Stimulated activated CD4-positive, alpha-beta T cell treated with anti-CD3 and anti-CD28 coated beads, Interleukin-4, amount 100 ng/mL, for 1 hour (primary cell): ENCODE results near the gene EIF2AK2.

ENCODE experiments used
- DNase-seq: peaks from one replicate; pipeline ENCODE4 v3.0.0-alpha.2; 2020

EIF2AK2 gene

GRCh38 chr2:37098416-37099118 is 58.2 kb downstream of the EIF2AK2 start:
- no peak for DNase-seq

- no peak for DNase-seq
These were observed 60.2 kb downstream of the EIF2AK2 start for GRCh38 chr2:37096568-37096967.

DNA sequence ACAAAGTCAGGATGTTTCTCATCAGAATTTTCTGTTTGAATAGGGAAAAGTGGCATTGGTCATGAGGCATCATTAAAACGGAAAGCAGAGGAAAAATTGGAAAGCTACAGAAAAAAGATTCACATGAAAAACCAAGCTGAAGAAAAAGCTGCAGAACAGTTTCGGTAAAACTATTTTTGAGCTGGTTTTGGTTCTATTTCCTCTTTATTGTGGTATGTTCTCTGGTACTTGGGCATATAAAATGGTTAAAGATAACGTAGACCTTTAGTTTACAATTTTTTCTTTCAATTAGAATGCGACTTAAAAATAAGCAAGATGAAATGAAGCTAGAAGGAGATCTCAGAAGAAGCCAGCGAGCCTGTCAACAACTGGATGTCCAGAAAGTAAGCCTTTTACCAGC is 64.9 kb downstream of the EIF2AK2 start:
- DNase-seq: no peak

DNA sequence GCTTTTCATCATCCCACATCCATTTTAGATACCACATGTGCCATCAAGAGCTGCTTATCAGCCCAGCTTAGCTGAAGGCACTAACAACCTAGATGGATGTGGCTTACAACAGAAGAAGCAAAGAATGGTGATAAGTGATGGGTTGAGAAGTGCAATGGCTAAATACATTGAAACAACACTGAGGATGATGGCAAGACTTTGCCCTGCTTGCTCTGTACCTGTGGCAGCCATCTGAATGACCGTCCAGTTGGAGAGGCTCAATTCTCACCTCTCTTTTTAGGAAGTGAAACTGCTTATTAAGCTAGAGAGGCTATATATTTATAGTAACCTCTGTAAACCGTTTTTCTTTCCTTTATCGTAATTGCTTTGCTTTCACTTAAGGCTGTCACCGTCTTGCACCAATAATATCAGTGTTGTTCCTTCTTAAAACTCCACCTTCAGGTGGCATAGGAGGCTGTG is 66.7 kb downstream of the EIF2AK2 start:
- no peak for DNase-seq

DNA sequence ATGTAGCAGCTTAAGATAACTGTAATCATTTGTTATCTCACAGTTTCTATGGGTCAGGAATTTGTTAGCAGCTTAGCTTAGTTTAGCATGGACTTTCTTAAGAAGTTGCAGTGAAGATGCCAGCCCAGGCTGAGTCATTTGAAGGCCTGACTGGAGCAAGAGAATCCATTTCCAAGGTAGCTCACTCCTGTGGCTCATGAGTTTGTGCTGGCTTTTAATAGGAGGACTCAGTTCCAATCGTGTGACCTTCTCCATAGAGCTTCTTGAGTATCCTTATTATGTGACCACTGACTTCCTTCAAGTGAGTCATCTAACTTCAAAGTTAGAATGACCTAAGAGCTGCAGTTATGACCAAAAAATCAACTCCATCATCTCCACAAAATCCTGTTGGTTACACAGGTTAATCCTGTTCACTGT is 71.0 kb downstream of the EIF2AK2 start:
- no peak for DNase-seq

GRCh38 chr2:37084797-37085196 is 72.0 kb downstream of the EIF2AK2 start:
- DNase-seq: no peak

DNA sequence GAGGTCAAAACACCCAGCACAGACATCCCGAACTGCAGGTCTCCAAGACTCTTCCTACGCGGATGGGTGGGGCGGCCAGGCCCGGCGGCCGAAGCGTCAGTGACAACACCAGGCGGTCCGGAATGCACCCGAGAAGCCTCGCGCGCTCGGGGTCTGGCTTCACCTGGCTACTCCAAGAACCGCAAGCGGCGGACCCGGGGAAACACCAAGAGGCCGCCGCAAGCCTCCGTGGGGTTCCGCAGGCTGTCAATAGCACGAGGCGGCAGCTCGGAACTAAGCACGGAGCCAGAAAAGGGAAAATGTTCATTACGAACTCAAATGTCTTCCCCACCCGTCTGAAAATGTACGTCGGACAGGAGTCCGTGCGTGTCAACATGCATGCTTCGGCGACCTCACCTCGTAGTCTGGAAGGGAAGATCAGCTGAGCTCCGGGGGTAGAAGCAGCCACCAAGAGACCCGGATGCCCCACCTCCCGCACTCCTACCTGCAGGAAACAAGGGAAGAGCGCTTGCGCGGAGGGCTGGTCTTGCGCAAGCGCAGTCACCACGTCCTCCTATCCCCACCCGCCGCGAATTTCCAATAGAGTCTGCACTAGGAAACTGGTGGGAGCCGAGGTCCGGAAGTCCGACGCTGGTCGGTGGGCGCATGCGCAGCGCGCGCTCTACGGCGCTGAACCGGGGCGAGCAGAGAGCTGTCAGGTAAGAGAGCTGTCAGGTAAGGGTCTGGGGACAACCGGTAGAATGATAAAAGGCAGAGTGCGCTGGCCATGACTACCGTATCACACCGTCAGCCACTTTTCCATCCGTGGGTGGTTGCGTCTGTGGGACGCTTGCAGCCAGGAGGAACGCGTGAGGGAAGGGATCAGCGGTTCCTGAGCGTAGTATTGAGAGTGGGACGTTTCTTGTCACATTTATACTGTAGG is 72.6 kb downstream of the EIF2AK2 start, which contains the start of the genes GPATCH11 and HEATR5B:
Gene GPATCH11, plus strand, starts transcription at position 646 of the 922 bp plus-strand sequence. CDS start 3,864 bp downstream, outside the sequence.
Gene HEATR5B, minus strand, starts transcription at position 500 of the 922 bp plus-strand sequence. CDS start 958 bp downstream, outside the sequence.
- DNase-seq: peak; percentile 89

- no peak for DNase-seq
These were observed 76.1 kb downstream of the EIF2AK2 start for GRCh38 chr2:37080689-37081088.

GRCh38 chr2:37080266-37080665 is 76.5 kb downstream of the EIF2AK2 start:
- DNase-seq: no peak

- DNase-seq: no peak
These were observed 85.8 kb downstream of the EIF2AK2 start for GRCh38 chr2:37070931-37071330.

GRCh38 chr2:37068686-37069085 is 88.1 kb downstream of the EIF2AK2 start:
- DNase-seq: no peak

DNA sequence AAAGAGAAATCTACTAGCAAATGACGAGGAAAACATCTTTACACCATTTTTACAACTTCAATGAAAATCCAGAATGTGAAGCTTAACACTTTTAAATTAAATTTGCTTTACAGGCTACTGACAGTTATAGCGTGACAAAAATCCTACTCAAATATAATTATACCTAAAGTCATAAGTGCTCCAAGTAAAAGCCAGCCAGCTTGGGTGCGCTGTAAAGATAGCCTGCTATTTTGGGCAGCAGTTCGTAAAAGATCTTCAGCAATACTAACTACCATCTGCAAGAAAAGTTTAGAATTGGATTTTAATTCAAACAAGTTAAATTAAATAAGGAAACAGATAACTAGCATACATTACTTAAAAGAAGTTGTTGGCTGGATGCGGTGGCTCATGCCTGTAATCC is 95.0 kb downstream of the EIF2AK2 start:
- DNase-seq: no peak

GRCh38 chr2:37061013-37061711 is 95.6 kb downstream of the EIF2AK2 start:
- no peak for DNase-seq

GRCh38 chr2:37060446-37060845 is 96.3 kb downstream of the EIF2AK2 start:
- no peak for DNase-seq

DNA sequence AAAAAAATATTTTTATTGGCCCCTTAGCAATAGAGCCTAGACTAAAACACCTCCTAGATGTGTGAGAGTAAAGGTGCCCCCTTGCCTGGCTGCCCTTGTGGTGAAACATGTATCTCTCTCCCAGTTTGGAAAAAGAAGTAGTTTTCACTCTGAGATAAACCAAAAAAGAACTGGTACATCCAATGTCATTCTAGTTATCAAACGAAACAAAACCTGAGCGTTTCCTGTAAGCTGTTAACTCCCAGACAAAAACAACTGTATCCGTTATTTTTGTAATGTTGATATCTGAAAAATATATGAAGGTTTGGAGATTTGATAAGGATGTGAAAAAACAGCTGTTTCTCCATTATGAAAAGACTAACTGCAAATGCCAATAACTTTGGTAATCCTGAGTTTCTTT is 96.9 kb downstream of the EIF2AK2 start:
- DNase-seq: no peak

- DNase-seq: no peak
These were observed 104.0 kb downstream of the EIF2AK2 start for GRCh38 chr2:37052600-37053332.
